ENCODE measurements around the gene COLEC11. TPM values are rescaled to one million over a fixed set of nuclear protein-coding genes. Genes with fewer than 3 reads are reported as not detected.

The COLEC11 gene
- total and polyA plus RNA-seq, 8 donors = 2.0 to 9.9 (median 3.3) TPM; not detected in 3

GRCh38 chr2:3679180-3679579 is 84.3 kb downstream of the COLEC11 start:
- intact Hi-C loops (cut with DNase I; ENCODE audit: low total_unique reads) = no loop called here
- DNase-seq = no peak
- H3K4me1 ChIP-seq = no peaks in the 10 kb centered on the region
- H3K4me3 ChIP-seq = no peak overlapping the region
- TF ChIP-seq EP300 (IDR thresholded peaks at IDR 0.05) (no peak), POLR2A (IDR thresholded peaks at IDR 0.05) (no peak), POLR2AphosphoS5 (IDR thresholded peaks at IDR 0.05) (no peak), CTCF (IDR thresholded peaks at IDR 0.05) (no peak)
- WGBS, 5 donors = 88 to 92% (median 89%) methylated on average over 2 of the region's 2 CpGs
- H3K27ac ChIP-seq = no peak overlapping the region
- no peaks in the 10 kb centered on the region for H3K9me3 ChIP-seq
- H3K36me3 ChIP-seq = no peaks in the 10 kb centered on the region
- H3K27me3 ChIP-seq = peaks cover 0 to 6% (median 0%) of the 10 kb centered on the region in 3 donors

GRCh38 chr2:3679616-3680393 is 84.9 kb downstream of the COLEC11 start:
- no peak for DNase-seq
- no peaks in the 10 kb centered on the region for H3K9me3 ChIP-seq
- peaks cover 0 to 6% (median 0%) of the 10 kb centered on the region in 3 donors for H3K27me3 ChIP-seq
- WGBS, 5 donors = 86 to 89% (median 88%) methylated on average over 19 to 23 of the region's 23 CpGs
- intact Hi-C loops (cut with DNase I; ENCODE audit: low total_unique reads) = no loop called here
- no peak for TF ChIP-seq POLR2AphosphoS5 (IDR thresholded peaks at IDR 0.05)
- no peak for TF ChIP-seq EP300 (IDR thresholded peaks at IDR 0.05)
- TF ChIP-seq POLR2A (IDR thresholded peaks at IDR 0.05) = no peak
- TF ChIP-seq CTCF (IDR thresholded peaks at IDR 0.05) = no peak
- H3K27ac ChIP-seq = no peak overlapping the region
- no peaks in the 10 kb centered on the region for H3K4me1 ChIP-seq
- no peaks in the 10 kb centered on the region for H3K36me3 ChIP-seq
- H3K4me3 ChIP-seq = no peak overlapping the region

- WGBS, 5 donors = 84 to 90% (median 89%) methylated on average over 18 of the region's 18 CpGs
- H3K27ac ChIP-seq = no peak overlapping the region
- no peaks in the 10 kb centered on the region for H3K36me3 ChIP-seq
- intact Hi-C loops (cut with DNase I; ENCODE audit: low total_unique reads) = no loop called here
- H3K27me3 ChIP-seq = peaks cover 0 to 6% (median 0%) of the 10 kb centered on the region in 3 donors
- no peak for DNase-seq
- no peak for TF ChIP-seq POLR2AphosphoS5 (IDR thresholded peaks at IDR 0.05)
- TF ChIP-seq EP300 (IDR thresholded peaks at IDR 0.05) = no peak
- TF ChIP-seq POLR2A (IDR thresholded peaks at IDR 0.05) = no peak
- TF ChIP-seq CTCF (IDR thresholded peaks at IDR 0.05) = no peak
- no peaks in the 10 kb centered on the region for H3K4me1 ChIP-seq
- no peaks in the 10 kb centered on the region for H3K9me3 ChIP-seq
- no peak overlapping the region for H3K4me3 ChIP-seq
Observed at GRCh38 chr2:3680548-3681345, 85.8 kb downstream of the COLEC11 start.

GRCh38 chr2:3681625-3682024 is 86.7 kb downstream of the COLEC11 start:
- no peak for DNase-seq
- intact Hi-C loops (cut with DNase I; ENCODE audit: low total_unique reads) = no loop called here
- WGBS, 5 donors = 73 to 81% (median 80%) methylated on average over 5 of the region's 5 CpGs
- TF ChIP-seq POLR2A (IDR thresholded peaks at IDR 0.05) = no peak
- no peak for TF ChIP-seq CTCF (IDR thresholded peaks at IDR 0.05)
- TF ChIP-seq POLR2AphosphoS5 (IDR thresholded peaks at IDR 0.05) = no peak
- TF ChIP-seq EP300 (IDR thresholded peaks at IDR 0.05) = no peak
- no peak overlapping the region for H3K27ac ChIP-seq
- no peaks in the 10 kb centered on the region for H3K36me3 ChIP-seq
- no peak overlapping the region for H3K4me3 ChIP-seq
- H3K9me3 ChIP-seq = no peaks in the 10 kb centered on the region
- H3K4me1 ChIP-seq = no peaks in the 10 kb centered on the region
- H3K27me3 ChIP-seq = peaks cover 0 to 6% (median 0%) of the 10 kb centered on the region in 3 donors
